Measurements from ENCODE around the gene CDK3.

- TF ChIP-seq EP300 (IDR thresholded peaks at IDR 0.05): no peak
- no peak for TF ChIP-seq POLR2A (IDR thresholded peaks at IDR 0.05; ENCODE audit: low read length)
- TF ChIP-seq, protein P1, sequence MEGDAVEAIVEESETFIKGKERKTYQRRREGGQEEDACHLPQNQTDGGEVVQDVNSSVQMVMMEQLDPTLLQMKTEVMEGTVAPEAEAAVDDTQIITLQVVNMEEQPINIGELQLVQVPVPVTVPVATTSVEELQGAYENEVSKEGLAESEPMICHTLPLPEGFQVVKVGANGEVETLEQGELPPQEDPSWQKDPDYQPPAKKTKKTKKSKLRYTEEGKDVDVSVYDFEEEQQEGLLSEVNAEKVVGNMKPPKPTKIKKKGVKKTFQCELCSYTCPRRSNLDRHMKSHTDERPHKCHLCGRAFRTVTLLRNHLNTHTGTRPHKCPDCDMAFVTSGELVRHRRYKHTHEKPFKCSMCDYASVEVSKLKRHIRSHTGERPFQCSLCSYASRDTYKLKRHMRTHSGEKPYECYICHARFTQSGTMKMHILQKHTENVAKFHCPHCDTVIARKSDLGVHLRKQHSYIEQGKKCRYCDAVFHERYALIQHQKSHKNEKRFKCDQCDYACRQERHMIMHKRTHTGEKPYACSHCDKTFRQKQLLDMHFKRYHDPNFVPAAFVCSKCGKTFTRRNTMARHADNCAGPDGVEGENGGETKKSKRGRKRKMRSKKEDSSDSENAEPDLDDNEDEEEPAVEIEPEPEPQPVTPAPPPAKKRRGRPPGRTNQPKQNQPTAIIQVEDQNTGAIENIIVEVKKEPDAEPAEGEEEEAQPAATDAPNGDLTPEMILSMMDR (IDR thresholded peaks at IDR 0.05): no peak
Observed at GRCh38 chr17:76049836-76050537, 49.3 kb downstream of the CDK3 start.

All from A549 (cell line).